Suppressor macrophage (primary cell): ENCODE data around the gene OAS3.

Experiments used
- DNase-seq, 4 experiments: peaks; one replicate each; pipeline ENCODE4 v3.0.0-alpha.2; 2020 to 2022

The OAS3 gene

GRCh38 chr12:113021500-113021899 is 83.2 kb downstream of the OAS3 start:
- no peak for DNase-seq
